Measurements from ENCODE around the gene PRUNE2. TPM values are rescaled to one million over a fixed set of nuclear protein-coding genes. Genes with fewer than 3 reads are reported as not detected.

The PRUNE2 gene
- total and polyA plus RNA-seq, 8 donors: 1.4 to 19.1 (median 4.6) TPM

GRCh38 chr9:76882686-76883085, 23.2 kb downstream of the PRUNE2 start:
- H3K9me3 ChIP-seq: no peaks in the 10 kb centered on the region
- no peak for FAIRE-seq
- H3K27me3 ChIP-seq: no peaks in the 10 kb centered on the region
- peaks cover 0 to 5% (median 0%) of the 10 kb centered on the region in 3 donors for H3K4me1 ChIP-seq
- intact Hi-C loops (cut with DNase I): no loop called here
- H3K27ac ChIP-seq: no peak overlapping the region
- 76 to 88% methylated on average over 4 of the region's 4 CpGs for WGBS, 2 donors
- H3K36me3 ChIP-seq: no peaks in the 10 kb centered on the region
- TF ChIP-seq CTCF (IDR thresholded peaks at IDR 0.05): no peak
- no peak for DNase-seq
- ATAC-seq: no peak
- no peak overlapping the region for H3K4me3 ChIP-seq

GRCh38 chr9:76880210-76880609, 25.7 kb downstream of the PRUNE2 start:
- FAIRE-seq (no peak), DNase-seq (no peak), ATAC-seq (no peak)
- no peak for TF ChIP-seq CTCF (IDR thresholded peaks at IDR 0.05)
- Histone ChIP-seq H3K36me3 (no peaks in the 10 kb centered on the region), H3K4me3 (no peak overlapping the region), H3K4me1 (peaks cover 0 to 5% (median 0%) of the 10 kb centered on the region in 3 donors), H3K27me3 (no peaks in the 10 kb centered on the region), H3K9me3 (no peaks in the 10 kb centered on the region), H3K27ac (no peak overlapping the region)
- intact Hi-C loops (cut with DNase I): no loop called here
- 71 to 81% methylated on average over 2 of the region's 2 CpGs for whole genome bisulfite sequencing, 2 donors

GRCh38 chr9:76878933-76879332, 27.0 kb downstream of the PRUNE2 start:
- H3K36me3 ChIP-seq: no peaks in the 10 kb centered on the region
- H3K27me3 ChIP-seq: no peaks in the 10 kb centered on the region
- peaks cover 0 to 5% (median 0%) of the 10 kb centered on the region in 3 donors for H3K4me1 ChIP-seq
- TF ChIP-seq CTCF (IDR thresholded peaks at IDR 0.05): no peak
- no peak for DNase-seq
- H3K27ac ChIP-seq: no peak overlapping the region
- H3K4me3 ChIP-seq: no peak overlapping the region
- intact Hi-C loops (cut with DNase I): no loop called here
- ATAC-seq: peak in 1 of 4 donors; percentile 30
- no peaks in the 10 kb centered on the region for H3K9me3 ChIP-seq
- 22 to 25% methylated on average over 3 of the region's 3 CpGs for WGBS, 2 donors
- no peak for FAIRE-seq

- no peak for TF ChIP-seq CTCF (IDR thresholded peaks at IDR 0.05)
- Histone ChIP-seq H3K27ac (no peak overlapping the region), H3K27me3 (no peaks in the 10 kb centered on the region), H3K36me3 (no peaks in the 10 kb centered on the region), H3K4me1 (peaks cover 0 to 5% (median 0%) of the 10 kb centered on the region in 3 donors), H3K4me3 (no peak overlapping the region), H3K9me3 (no peaks in the 10 kb centered on the region)
- ATAC-seq (no peak), FAIRE-seq (no peak), DNase-seq (no peak)
- intact Hi-C loops (cut with DNase I): no loop called here
These were observed 28.0 kb downstream of the PRUNE2 start for GRCh38 chr9:76877961-76878360.

GRCh38 chr9:76876098-76876497, 29.8 kb downstream of the PRUNE2 start:
- no peak overlapping the region for H3K27ac ChIP-seq
- no peak for ATAC-seq

More at GRCh38 chr9:76876098-76876497, 29.8 kb downstream of the PRUNE2 start:
- TF ChIP-seq CTCF (IDR thresholded peaks at IDR 0.05): no peak
- Histone ChIP-seq H3K36me3 (no peaks in the 10 kb centered on the region), H3K4me1 (peaks cover 0 to 5% (median 0%) of the 10 kb centered on the region in 3 donors), H3K9me3 (no peaks in the 10 kb centered on the region), H3K4me3 (no peak overlapping the region), H3K27me3 (no peaks in the 10 kb centered on the region)
- WGBS, 2 donors: 69 to 79% methylated on average over 2 of the region's 2 CpGs
- intact Hi-C loops (cut with DNase I): no loop called here
- FAIRE-seq: no peak
- DNase-seq: no peak
